ENCODE results near the gene PCED1A. TPM values are rescaled to one million over a fixed set of nuclear protein-coding genes. Genes with fewer than 3 reads are reported as not detected.

Gene PCED1A
- total RNA-seq, 2 donors from 2014 or later = 40.2 to 46.5 TPM

- Histone ChIP-seq H3K9me3 (ENCODE audit: control insufficient read depth, low read length) (no peaks in the 10 kb centered on the region), H3K27ac (ENCODE audit: low read depth, low read length) (no peak overlapping the region), H3K36me3 (ENCODE audit: control insufficient read depth, insufficient read depth, low read length) (no peaks in the 10 kb centered on the region), H3K4me3 (ENCODE audit: low read length) (no peak overlapping the region), H3K4me1 (ENCODE audit: control insufficient read depth, insufficient read depth, low read length) (no peaks in the 10 kb centered on the region), H3K27me3 (ENCODE audit: control insufficient read depth, insufficient read depth, low read length, poor library complexity, severe bottlenecking) (peaks cover 53% of the 10 kb centered on the region), H3K9ac (ENCODE audit: extremely low read depth, low read length, poor library complexity, severe bottlenecking) (no peak overlapping the region)
- DNase-seq = peak; percentile 86
- Mint-ChIP-seq H3K4me1 (peaks cover 16% of the 10 kb centered on the region), H3K9me3 (no peaks in the 10 kb centered on the region), H3K27me3 (ENCODE audit: insufficient read depth) (peaks cover 61% of the 10 kb centered on the region), H3K36me3 (ENCODE audit: low read depth) (no peaks in the 10 kb centered on the region), H3K27ac (no peak overlapping the region), H3K4me3 (no peak overlapping the region)
- 51% methylated on average over 3 of the region's 5 CpGs; no CpG with 5 or more reads in 1 of the 2 experiments for WGBS, 2 experiments (ENCODE audit: insufficient coverage in 1 of 2, insufficient read length in 1 of 2)
- TF ChIP-seq, protein P1, sequence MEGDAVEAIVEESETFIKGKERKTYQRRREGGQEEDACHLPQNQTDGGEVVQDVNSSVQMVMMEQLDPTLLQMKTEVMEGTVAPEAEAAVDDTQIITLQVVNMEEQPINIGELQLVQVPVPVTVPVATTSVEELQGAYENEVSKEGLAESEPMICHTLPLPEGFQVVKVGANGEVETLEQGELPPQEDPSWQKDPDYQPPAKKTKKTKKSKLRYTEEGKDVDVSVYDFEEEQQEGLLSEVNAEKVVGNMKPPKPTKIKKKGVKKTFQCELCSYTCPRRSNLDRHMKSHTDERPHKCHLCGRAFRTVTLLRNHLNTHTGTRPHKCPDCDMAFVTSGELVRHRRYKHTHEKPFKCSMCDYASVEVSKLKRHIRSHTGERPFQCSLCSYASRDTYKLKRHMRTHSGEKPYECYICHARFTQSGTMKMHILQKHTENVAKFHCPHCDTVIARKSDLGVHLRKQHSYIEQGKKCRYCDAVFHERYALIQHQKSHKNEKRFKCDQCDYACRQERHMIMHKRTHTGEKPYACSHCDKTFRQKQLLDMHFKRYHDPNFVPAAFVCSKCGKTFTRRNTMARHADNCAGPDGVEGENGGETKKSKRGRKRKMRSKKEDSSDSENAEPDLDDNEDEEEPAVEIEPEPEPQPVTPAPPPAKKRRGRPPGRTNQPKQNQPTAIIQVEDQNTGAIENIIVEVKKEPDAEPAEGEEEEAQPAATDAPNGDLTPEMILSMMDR (conservative IDR thresholded peaks at IDR 0.05) = no peak
Observed at GRCh38 chr20:2822073-2822472, 18.4 kb downstream of the PCED1A start.

- Mint-ChIP-seq H3K4me3 (peak overlapping the region; percentile 36), H3K27ac (no peak overlapping the region), H3K9me3 (no peaks in the 10 kb centered on the region), H3K4me1 (peaks cover 16% of the 10 kb centered on the region), H3K36me3 (ENCODE audit: low read depth) (no peaks in the 10 kb centered on the region), H3K27me3 (ENCODE audit: insufficient read depth) (peaks cover 56% of the 10 kb centered on the region)
- peak; percentile 83 for DNase-seq
- no peak overlapping the region for H3K27ac ChIP-seq (ENCODE audit: low read depth, low read length)
- no peaks in the 10 kb centered on the region for H3K9me3 ChIP-seq (ENCODE audit: control insufficient read depth, low read length)
- TF ChIP-seq, protein P1 (conservative IDR thresholded peaks at IDR 0.05) = peak; percentile 19
- H3K9ac ChIP-seq (ENCODE audit: extremely low read depth, low read length, poor library complexity, severe bottlenecking) = no peak overlapping the region
- no peaks in the 10 kb centered on the region for H3K4me1 ChIP-seq (ENCODE audit: control insufficient read depth, insufficient read depth, low read length)
- H3K4me3 ChIP-seq (ENCODE audit: low read length) = no peak overlapping the region
- no peaks in the 10 kb centered on the region for H3K36me3 ChIP-seq (ENCODE audit: control insufficient read depth, insufficient read depth, low read length)
- 30 to 47% methylated on average over 25 to 66 of the region's 68 CpGs for WGBS, 2 experiments (ENCODE audit: insufficient coverage in 1 of 2, insufficient read length in 1 of 2)
- peaks cover 44% of the 10 kb centered on the region for H3K27me3 ChIP-seq (ENCODE audit: control insufficient read depth, insufficient read depth, low read length, poor library complexity, severe bottlenecking)
Observed at GRCh38 chr20:2820896-2821869, 19.3 kb downstream of the PCED1A start.

DNA sequence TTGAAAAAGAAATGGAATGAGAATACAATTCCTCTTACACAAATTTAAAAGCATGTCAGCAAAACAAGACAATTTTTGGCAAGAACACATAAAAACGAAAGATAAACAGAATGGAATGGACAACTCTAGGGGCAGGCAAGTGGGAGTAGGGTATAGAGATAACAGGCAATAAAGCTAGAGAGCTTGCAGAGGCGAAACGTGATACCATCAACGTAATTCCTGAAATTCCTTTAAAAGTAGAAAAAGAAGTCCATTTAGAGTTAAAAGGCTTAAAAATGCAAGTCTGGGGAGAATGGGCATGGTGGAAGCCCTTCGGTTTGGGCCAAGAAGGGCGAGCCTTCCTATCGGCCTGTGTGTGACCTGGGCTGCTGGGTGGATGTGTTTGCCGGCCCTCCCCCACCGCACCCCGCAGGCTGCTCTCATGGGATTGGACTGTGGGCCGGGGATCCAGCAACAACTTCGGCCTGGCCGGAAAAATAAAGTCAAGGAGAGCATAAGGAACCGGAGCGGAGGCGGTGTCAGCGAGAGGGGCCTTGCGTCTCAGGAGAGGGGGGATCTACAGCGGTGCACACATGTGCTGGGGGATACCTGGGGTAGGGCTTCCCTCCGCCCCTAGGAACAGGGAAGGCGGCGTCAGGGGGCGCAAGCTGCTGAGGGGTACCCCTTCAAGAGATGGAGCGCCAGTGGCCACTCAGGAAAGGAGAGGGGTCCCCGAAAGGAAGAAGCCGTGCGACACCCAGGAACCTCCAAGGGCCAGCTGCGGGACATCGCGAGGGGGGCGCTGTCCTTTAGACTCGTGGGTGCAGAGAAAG lies 20.2 kb downstream of the PCED1A start:
- WGBS, 2 experiments (ENCODE audit: insufficient coverage in 1 of 2, insufficient read length in 1 of 2) = 50 to 55% methylated on average over 20 to 32 of the region's 32 CpGs
- no peaks in the 10 kb centered on the region for H3K9me3 ChIP-seq (ENCODE audit: control insufficient read depth, low read length)
- no peak overlapping the region for H3K4me3 ChIP-seq (ENCODE audit: low read length)
- H3K4me1 ChIP-seq (ENCODE audit: control insufficient read depth, insufficient read depth, low read length) = no peaks in the 10 kb centered on the region
- no peaks in the 10 kb centered on the region for H3K36me3 Mint-ChIP-seq (ENCODE audit: low read depth)
- peak; percentile 81 for DNase-seq
- TF ChIP-seq, protein P1 (conservative IDR thresholded peaks at IDR 0.05) = no peak
- H3K27me3 Mint-ChIP-seq (ENCODE audit: insufficient read depth) = peaks cover 51% of the 10 kb centered on the region
- H3K4me3 Mint-ChIP-seq = peak overlapping the region; percentile 36
- no peaks in the 10 kb centered on the region for H3K36me3 ChIP-seq (ENCODE audit: control insufficient read depth, insufficient read depth, low read length)
- H3K9ac ChIP-seq (ENCODE audit: extremely low read depth, low read length, poor library complexity, severe bottlenecking) = no peak overlapping the region
- H3K9me3 Mint-ChIP-seq = no peaks in the 10 kb centered on the region
- H3K4me1 Mint-ChIP-seq = peaks cover 13% of the 10 kb centered on the region
- peaks cover 36% of the 10 kb centered on the region for H3K27me3 ChIP-seq (ENCODE audit: control insufficient read depth, insufficient read depth, low read length, poor library complexity, severe bottlenecking)
- H3K27ac ChIP-seq (ENCODE audit: low read depth, low read length) = no peak overlapping the region
- no peak overlapping the region for H3K27ac Mint-ChIP-seq

Data from endodermal cell (in vitro differentiated cells).